HG02870 (cell line): ENCODE data around the gene GGA2.
"Not testable (repeated sequence)": the region's sequence is repeated elsewhere in the genome, so short reads cannot be mapped to it uniquely, and the experiment has no call there.

Source experiments
- ATAC-seq: cut with Tn5 transposase; IDR thresholded peaks from one replicate; pipeline ENCODE4 v1.9.1; 2021; ENCODE audit warnings: mild to moderate bottlenecking, moderate library complexity; ENCODE audit not compliant: unreplicated experiment

The GGA2 gene

DNA sequence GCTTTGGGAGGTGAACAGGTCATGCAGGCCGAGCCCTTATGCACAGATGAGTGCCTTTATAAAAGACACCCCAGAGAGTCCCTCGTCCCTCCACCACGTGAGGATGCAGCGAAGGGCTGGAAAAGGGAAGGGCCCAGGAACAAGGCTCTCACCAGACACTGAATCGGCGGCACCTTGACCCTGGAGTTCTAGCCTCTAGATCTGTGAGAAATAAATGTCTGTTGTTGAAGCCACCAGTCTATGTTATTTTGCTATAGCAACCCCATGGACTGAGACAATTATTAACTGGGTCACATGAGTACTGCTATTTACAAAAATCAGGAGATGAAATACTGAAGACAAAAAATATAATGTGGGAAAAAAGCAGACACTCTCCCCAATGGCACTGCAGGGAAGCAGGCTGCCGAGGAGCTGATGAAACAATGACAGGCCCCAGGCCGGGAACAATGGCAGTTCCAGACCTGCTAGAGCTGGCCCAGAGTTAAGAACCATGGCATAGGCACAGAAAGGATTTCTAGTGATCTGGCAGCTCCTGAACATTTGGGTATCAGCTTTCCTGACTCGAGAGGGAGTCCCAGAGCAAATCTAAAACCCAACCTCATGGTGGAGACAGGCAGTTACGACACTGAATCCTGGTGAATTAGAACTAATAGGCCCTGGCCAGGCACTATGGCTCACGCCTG is 17.8 kb upstream of the GGA2 start:
- ATAC-seq: no peak

- no peak for ATAC-seq
Observed at GRCh38 chr16:23524886-23525285, 14.6 kb upstream of the GGA2 start.

DNA sequence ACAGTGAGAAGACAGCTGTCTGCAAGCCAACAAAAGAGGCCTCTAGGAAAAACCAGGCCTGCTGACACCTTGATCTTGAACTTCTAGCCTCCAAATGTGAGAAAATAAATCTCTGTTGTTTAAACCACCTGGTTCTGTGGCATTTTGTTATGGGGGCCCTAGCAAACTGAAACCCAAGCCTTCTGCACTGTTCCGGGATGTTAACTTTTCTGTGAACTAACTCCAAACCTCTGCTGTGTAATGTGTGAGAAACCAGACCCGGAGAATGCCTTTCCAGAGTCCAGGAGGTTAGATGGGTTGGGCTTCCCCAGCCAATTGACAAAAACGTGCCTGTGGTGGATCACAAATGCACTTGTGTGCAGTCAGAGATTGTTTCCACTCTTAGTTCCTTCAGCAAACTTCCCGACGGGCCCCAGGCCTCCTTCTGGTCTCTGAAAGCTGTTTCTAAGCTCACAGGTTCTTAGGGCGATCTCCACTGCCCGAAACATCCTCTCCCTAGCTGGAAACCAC is 13.6 kb upstream of the GGA2 start:
- ATAC-seq: no peak

DNA sequence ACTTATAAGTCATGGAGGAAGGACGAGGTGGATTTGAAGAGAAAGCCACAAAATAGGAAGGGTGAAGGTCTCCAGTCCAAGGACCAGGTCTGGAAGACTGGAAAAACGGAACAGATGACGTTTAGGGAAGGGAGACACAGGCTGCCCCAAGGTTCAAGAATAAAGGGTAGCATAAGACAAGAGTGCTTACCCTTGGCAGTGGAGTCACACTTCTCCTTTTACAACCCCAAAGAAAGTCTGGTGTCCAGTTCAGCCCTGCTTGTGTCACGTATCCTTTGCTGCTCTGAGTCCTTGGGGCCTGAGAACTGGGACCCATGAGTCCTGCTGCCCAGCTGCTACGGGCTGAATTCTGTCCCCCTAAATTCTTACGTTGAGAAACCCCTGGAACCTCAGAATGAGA is 13.0 kb upstream of the GGA2 start:
- no peak for ATAC-seq

DNA sequence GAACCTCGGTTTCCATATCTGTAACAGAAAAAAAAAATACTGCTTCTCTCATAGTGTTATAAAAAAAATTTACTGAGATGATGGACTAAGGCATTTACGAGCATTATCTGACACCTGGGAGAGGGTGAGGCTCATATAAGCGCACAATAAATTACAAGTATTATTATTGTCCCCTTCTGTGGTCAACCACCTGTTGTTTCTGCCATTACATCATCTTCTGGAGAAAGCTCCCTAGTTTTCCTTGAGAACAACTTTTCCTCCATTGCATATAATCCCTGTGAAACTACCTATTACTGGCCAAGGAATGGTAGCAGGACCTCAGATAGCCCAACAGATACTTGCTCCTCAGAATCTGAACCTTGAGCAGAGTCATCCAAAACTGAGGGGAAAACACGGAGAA is 11.7 kb upstream of the GGA2 start:
- ATAC-seq: no peak

DNA sequence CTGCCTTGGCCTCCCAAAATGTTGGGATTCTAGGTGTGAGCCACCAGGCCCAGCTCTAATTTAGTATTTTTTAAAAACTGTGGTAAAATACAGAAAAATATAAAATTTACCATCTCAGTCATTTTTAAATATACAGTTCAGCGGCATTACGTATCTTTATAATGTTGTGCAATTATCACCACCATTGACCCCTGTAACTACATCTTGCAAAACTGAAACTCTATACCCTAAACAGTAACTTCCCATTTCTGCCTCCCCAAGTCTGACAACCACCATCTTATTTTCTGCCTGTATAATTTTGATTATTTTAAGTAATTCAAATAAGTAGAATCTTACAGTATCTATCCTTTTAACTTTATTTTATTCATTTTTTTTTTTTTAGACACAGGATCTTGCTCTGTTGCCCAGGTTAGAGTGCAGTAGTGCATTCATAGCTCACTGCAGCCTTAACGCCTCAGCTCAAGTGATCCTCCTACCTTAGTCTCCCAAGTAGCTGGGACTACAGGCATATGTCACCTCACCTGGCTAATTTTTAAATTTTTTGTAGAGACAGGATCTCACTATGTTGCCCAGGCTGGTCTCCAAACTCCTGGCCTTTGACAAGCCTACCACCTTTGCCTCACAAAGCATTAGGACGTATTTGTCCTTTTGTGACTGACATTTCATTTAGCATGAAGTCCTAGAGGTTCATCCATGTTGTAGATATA is 10.9 kb upstream of the GGA2 start:
- no peak for ATAC-seq

GRCh38 chr16:23520500-23520899 is 10.2 kb upstream of the GGA2 start:
- no peak for ATAC-seq

GRCh38 chr16:23519282-23519681 is 9.0 kb upstream of the GGA2 start:
- ATAC-seq: no peak

DNA sequence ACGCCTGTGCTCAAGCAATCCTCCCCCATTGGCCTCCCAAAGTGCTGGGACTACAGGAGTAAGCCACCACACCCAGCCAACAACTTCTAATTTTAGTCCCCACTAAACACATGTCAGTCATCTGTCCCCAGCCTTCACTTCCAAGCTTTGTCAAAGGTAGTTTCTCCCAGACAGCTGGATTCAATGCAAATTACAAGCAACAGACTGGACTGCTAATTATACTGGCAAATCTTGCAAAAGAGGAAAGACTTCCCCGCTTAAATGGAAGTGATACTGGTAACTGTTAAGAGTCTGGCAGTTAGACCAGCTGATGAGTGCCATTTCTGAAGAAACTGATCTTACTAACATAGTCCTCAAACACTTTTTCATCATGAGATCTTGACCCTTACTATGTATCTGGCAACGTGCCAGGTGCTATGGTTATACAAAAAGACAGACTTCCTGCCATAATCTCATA is 8.2 kb upstream of the GGA2 start:
- peak; percentile 60 for ATAC-seq

GRCh38 chr16:23516366-23517137 is 6.3 kb upstream of the GGA2 start:
- ATAC-seq: no peak

GRCh38 chr16:23515881-23516280 is 5.6 kb upstream of the GGA2 start:
- ATAC-seq: no peak

DNA sequence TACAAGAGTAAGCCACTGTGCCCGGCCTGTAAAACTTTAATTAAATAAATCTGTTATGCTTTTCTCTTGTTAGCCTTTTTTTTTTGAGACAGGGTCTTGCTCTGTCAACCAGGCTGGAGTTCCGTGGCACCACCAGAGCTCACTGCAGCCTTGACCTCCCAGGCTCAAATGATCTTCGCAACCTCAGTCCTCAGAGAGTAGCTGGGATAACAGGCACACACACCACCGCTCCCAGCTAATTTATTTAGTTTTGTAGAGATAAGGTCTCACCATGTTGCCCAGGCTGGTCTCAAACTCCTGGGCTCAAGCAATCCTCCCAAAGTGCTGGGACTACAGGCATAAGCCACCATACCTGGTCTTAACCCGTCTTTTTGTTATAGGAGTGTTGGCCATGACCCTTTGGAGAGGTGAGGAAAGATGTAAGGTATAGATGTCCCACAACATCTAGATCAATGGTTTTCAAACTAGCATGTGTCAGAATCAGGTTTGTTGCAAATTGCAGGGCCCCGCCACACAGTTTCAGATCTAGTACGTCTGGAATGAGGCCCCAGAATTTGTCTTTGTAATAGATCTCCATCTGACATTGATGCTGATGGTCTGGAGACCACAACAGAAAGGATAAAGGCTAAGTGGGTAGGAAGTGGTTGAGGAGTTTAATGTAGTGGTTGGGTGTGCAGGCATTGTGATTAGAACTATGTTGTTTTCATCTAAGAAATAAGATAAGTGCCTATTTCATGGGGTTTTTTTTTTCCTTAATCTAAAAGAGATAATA is 4.3 kb upstream of the GGA2 start:
- no peak for ATAC-seq

GRCh38 chr16:23512168-23512695 is 1.9 kb upstream of the GGA2 start:
- ATAC-seq: no peak

DNA sequence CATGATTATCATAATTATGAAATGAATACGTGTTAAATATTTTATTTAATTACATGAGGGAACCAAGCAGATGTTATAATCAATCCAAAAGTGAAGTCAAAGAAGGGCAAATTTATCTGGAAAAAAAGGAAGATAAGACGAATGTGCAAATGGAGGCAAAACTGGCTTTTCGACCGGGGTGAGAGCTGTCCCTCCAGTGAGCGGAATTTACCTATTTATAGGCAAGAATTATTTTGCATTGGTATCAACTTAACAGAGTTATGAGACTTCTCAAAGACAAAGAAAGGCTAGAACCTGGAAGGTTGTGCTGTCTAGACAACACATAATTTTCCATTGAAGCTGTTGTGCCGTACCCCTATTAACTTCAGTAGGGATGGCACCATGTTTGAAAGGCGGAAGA is 1.4 kb upstream of the GGA2 start:
- ATAC-seq: no peak

DNA sequence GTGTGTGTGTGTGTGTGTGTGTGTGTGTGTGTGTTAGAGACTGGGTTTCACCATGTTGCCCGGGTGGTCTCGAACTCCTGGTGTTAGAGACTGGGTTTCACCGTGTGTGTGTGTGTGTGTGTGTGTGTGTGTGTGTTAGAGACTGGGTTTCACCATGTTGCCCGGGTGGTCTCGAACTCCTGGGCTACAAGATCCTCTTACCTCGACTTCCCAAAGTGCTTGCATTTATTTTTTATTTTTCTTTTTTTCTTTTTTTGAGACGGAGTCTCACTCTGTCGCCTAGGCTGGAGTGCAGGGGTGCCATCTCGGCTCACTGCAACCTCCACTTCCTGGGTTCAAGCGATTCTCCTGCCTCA is 599 bp upstream of the GGA2 start:
- ATAC-seq: not testable (repeated sequence)

DNA sequence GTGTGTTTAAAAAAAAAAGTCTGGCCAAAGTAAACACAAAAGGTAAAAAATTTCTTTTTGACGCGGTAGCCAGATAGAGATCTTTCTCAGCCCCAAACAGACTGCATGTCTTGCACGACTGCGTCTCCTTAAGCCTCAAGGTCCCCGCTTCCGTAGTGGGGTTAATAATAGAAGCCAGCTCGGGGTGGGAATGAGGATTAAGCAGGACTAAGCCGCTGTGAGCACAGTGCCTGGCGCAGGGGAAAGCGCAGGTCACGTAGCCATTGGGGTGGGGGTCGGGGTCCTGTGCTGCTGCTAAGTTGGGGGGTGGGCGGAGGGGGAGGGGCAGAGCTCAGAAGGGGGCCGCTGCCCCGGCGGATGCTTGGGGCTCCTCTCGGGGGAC is 521 bp downstream of the GGA2 start:
- peak; percentile 10 for ATAC-seq

DNA sequence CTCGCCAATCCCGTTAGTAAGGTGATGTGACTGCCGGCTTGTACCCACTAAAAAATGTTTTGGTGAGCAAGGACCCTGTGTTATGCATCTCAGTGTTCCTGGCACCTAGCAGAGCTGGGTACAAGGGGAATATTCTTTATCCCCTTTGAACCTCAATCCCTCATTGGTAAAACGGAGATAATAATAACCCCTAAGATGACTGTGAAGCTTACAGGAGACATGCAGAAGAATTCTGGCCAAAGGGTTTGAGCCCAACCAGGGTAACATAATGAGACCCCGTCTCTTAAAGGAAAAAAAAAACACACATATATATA is 896 bp downstream of the GGA2 start:
- ATAC-seq: no peak

DNA sequence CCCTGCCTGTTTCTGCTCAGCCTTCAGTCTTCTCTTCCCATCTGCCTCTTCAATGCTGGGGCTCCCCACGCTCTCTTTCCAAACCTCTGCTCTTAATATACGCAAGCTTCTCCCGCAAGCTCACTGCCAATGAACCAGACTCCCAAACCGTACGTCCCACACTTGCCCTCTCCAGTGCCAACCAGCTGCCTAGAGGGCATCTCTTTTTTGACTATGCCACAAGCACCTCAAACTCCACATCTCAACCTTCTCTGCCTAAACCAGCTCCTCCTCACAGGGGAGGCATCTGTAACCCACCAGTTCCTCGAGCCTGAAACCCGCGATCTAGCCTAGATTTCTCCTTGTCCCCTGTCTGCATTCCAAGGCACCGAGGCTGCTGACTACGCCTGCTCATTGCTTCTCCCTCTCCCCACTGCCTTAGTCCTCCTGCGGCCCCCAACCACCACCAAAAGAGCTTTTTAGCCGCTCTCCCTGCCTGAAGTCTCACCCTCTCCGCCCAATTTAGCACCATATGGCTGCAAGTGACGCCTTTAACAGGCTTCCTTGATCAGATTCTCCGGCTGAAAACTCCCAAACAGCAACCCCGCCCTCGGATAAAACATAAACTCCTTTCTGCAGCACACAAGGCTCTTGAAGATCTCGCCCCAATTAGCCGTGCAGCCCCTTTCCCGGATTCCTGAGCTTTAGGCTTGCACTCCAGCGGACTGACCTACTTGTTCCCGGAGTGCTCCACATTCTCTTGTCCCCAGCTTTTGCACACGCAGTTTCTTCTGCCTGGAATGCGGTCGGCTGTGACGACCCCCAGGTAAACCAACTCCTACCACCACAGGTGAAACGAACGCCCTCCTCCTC is 1.5 kb downstream of the GGA2 start:
- ATAC-seq: no peak

DNA sequence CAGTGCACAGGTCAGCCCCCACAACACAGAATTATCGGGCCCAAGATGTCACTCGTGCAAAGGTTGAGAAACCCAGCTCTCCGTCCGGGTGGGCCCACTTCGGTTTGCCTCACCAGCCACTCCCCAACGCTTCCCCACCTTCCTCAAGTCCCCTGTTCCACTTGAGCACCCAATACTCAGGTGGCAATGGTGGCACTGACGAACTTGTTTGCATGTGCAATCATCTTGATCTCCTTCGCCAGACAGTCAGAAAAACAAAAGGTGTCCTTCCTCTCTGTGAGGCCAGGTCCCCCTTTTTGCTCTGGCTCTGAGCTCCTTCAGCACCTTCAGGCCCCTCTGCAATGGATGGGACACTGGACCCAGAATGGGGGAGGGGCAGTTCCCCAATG is 3.7 kb downstream of the GGA2 start:
- ATAC-seq: no peak
